GOT3 (cell line): ENCODE data around the gene CEMIP.
"Not testable (repeated sequence)": the region's sequence is repeated elsewhere in the genome, so short reads cannot be mapped to it uniquely, and the experiment has no call there.

ENCODE experiments used
- DNase-seq: peaks from one replicate; lab custom pipeline; 2025; ENCODE audit warnings: mixed read lengths; lab: John Stamatoyannopoulos, UW

The CEMIP gene

DNA sequence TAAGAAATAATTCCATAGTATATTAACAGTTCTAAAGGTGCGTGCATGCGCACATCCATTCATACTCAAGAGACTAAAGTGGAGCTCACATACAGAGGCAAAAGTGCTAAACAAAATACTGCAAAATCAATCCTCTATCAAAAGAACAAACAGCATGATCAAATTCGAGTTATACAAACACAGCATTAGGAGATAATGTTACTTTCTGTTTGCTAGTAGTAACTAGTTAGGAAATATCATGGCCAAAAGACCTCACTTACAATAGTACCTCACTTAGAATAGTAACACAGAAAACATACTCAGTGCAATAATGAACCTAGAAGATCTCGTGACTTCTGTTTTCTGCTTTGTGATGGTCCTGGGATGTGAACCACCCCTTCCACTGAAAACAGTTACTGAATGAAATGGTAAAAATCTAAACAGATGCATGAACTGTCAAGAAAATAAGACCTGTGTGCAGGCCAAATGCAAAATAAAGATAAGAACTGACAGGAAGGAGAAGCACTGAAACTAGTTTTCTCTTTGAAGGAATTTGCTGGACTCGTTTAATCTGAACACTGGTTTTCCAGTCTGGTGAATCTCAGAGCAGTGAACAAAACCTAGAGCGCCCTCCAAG, 20.9 kb upstream of the CEMIP start:
- no peak for DNase-seq

- no peak for DNase-seq
Measured at GRCh38 chr15:80760960-80761359, 18.2 kb upstream of the CEMIP start.

- no peak for DNase-seq
Measured at GRCh38 chr15:80761754-80762153, 17.4 kb upstream of the CEMIP start.

DNA sequence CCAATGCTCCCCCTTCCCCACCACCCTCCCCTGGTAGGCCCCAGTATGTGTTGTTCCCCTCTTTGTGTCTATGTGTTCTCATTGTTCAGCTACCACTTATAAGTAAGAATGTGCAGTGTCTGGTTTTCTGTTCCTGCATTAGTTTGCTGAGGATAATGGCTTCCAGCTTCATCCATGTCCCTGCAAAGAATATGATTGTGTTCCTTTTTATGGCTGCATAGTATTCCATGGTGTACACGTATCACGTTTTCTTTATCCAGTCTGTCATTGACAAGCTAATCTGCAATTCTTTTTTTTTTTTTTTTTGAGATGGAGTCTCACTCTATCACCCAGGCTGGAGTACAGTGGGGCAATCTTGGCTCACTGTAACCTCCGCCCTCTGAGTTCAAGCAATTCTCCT, 15.9 kb upstream of the CEMIP start:
- not testable (repeated sequence) for DNase-seq

DNA sequence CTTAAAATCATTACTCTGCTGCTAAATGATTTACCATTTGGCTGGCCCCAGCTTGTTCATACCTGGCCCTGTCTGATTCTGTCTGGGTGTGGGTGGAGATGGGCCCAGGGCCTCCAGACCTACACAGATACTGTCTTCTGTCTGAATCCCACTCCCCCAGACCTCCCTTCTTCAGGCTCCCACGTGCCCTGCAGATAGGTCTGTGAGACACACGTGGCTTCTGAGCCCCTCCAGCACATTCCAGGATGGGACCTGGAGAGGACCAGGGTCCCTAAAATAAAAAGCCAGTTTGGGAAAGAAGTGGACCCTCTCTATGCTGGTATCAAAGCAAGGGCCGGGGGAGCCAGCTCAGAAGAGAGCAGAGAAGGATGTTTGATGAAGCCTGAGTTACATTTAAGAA, 14.6 kb upstream of the CEMIP start:
- DNase-seq: no peak

DNA sequence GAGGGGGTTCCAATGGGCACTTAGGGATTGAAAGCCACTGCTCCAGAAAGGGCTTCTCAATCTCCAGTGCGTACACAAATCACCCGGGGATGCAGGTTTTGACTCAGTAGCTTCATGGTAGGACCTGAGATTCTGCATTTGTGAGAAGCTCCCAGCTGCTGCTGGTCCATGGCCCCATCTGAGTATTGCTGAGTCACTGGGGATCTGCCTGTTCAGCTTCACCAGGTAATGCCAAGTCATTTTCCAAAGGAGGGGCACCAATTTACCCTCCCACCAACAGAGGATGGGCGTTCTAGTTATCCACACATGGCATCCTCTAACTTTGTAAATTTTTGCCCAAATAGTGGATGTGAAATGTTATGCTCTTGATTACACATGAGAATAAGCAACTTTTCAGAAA, 12.9 kb upstream of the CEMIP start:
- DNase-seq: no peak

DNA sequence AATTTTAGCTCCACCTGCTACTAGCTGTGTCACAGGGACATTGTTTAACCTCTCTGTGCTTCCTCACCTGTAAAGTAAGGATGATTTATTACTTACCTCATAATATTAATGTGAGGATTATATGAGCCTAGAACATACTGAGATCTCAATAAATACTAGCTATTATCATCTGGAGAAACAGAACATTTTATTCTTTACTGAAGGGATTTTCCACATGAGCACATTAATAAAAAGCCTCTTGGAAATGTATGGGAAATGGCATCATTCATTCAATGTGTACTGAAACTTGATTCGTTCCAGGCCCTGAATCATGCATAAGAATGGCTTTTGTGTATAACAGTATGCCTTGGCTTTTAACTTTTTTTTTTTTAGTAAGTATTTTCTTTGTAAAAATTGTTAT, 11.0 kb upstream of the CEMIP start:
- no peak for DNase-seq

- DNase-seq: no peak
Measured at GRCh38 chr15:80769153-80769828, 9.9 kb upstream of the CEMIP start.

- no peak for DNase-seq
Measured at GRCh38 chr15:80769829-80770705, 9.1 kb upstream of the CEMIP start.

DNA sequence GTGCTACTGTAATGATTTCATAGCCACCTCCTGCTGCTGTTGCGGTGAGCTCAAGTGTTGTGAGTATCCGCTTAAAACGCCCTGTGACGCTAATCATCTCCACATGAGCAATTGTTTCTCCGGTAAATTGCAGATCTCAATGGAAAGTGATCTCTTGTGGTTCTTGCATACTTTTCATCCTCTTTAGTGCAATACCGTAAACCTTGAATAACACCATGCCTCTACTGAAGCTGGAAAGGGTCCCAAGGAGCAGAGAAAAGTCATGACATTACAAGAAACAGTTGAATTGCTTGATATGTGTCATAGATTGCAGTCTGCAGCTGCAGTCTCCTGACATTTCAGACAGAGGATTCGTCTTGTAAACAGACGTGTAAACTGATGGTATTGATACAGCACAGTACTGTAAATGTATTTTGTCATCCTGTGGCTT, 6.0 kb upstream of the CEMIP start:
- no peak for DNase-seq

- DNase-seq: no peak
Measured at GRCh38 chr15:80773792-80774352, 5.3 kb upstream of the CEMIP start.

DNA sequence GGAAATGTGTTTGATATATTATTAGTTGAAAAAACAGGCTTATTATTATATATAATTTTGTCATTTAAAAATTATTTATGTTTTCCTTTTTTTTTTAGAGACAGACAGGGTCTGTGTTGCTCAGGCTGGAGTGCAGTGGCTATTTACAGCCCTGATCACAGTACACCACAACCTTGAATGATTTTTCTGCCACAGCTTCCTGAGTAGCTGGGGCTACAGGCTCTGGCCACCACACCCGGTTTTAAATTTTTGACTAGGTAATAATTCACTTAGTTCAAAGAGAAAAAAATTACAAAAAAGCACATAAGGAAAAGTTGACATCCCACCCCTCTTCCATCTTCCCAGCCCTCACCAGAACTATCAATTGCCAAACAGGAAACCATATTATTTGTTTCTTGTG, 4.7 kb upstream of the CEMIP start:
- no peak for DNase-seq

GRCh38 chr15:80775338-80775737, 3.8 kb upstream of the CEMIP start:
- no peak for DNase-seq

DNA sequence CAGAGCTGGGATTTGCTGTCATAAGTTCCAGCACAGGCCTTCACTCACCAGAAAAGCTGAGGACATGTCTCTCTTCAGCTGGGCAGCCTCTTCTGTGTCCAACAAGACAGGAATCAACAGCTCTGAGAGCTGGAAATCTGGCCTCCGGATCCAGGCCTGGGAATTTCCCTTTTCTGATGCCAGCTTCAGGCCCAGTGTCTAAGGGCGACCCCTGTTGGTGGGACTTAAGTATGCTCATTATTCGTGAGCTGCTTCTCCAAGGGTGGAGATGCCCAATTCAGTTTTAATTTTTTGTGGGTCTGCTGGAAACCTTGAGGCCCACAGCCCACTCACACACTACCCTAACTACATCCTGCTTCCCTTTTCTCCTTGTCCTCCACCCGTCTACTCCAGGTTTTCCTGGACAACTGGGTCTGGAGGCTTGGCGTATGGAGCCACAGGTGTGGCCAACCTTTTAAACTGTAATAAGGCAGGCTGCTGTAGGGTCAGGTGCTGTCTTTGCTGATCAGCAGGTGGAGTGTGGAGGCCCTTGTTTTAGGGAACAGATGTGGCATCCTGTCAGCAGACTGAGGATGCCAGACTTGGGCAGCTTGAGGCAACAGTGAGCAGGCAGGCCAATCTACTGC, 2.6 kb upstream of the CEMIP start:
- DNase-seq: no peak

DNA sequence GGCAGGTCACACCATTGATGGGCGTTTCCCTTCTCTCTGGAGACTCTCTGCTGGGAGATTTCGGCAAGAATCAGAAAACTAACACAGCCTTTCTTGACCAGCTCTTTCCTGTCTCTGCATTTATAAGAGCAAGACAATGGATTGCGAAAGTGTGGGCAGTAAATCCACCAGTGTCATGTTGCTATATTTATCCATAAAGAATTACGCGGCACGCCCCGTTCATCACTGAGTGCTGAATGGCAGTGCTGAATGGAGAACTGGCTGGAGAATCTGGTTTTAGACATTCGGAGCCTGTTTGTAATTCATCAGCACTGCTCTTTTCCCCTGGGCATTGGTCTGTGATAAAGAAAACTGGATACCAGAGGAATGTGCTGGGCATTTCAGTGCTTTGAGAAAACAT, 2.0 kb upstream of the CEMIP start:
- peak; percentile 47 for DNase-seq

- DNase-seq: no peak
Measured at GRCh38 chr15:80777826-80778620, 1.1 kb upstream of the CEMIP start.

GRCh38 chr15:80778621-80778963, 578 bp upstream of the CEMIP start:
- DNase-seq: no peak

- no peak for DNase-seq
Measured at GRCh38 chr15:80779658-80780415, 667 bp downstream of the CEMIP start.

- no peak for DNase-seq
Measured at GRCh38 chr15:80780416-80781221, 1.4 kb downstream of the CEMIP start.

- DNase-seq: no peak
Measured at GRCh38 chr15:80783260-80783659, 4.1 kb downstream of the CEMIP start.
